RWPE2 (cell line): Measurements from ENCODE around the gene ACSBG1.

ENCODE experiments used
- ATAC-seq: fragments of 200-7000 bp; cut with Tn5 transposase; 3 replicates; pipeline ENCODE4 v1.9.1; 2021; ENCODE audit warnings: low read depth
- DNase-seq: peaks from one replicate; pipeline ENCODE4 v3.0.0-alpha.2; 2020; ENCODE audit warnings: low spot score
- H3K27ac ChIP-seq: fragments of 450-650 bp; 2 replicates; pipeline ENCODE4 v1.5.1; 2017; ENCODE audit warnings: mild to moderate bottlenecking; ENCODE audit not compliant: poor library complexity, severe bottlenecking
- H3K27me3 ChIP-seq: fragments of 250-450 bp; sonication (Bioruptor Pico); 2 replicates; pipeline ENCODE4 v1.5.1; 2021; ENCODE audit warnings: mild to moderate bottlenecking, moderate library complexity; ENCODE audit not compliant: insufficient read depth, poor library complexity, severe bottlenecking
- H3K36me3 ChIP-seq: fragments of 250-450 bp; sonication (Bioruptor Pico); 2 replicates; pipeline ENCODE4 v1.5.1; 2020; ENCODE audit warnings: low read depth, mild to moderate bottlenecking, moderate library complexity
- H3K4me1 ChIP-seq: fragments of 250-450 bp; sonication (Bioruptor Pico); 2 replicates; pipeline ENCODE4 v1.5.1; 2021; ENCODE audit warnings: mild to moderate bottlenecking, moderate library complexity; ENCODE audit not compliant: insufficient read depth, poor library complexity, severe bottlenecking
- H3K4me3 ChIP-seq: fragments of 250-450 bp; sonication (Bioruptor Pico); 2 replicates; pipeline ENCODE4 v1.5.1; 2021; ENCODE audit warnings: mild to moderate bottlenecking, moderate library complexity; ENCODE audit not compliant: severe bottlenecking
- H3K9me3 ChIP-seq: fragments of 250-450 bp; sonication (Bioruptor Pico); 2 replicates; pipeline ENCODE4 v1.5.1; 2021; ENCODE audit warnings: mild to moderate bottlenecking, moderate library complexity; ENCODE audit not compliant: severe bottlenecking
- TF ChIP-seq, protein P1 (sequence below): fragments of 450-650 bp; IDR thresholded peaks from one replicate; pipeline ENCODE4 v1.5.1; 2017; ENCODE audit warnings: mild to moderate bottlenecking, moderate library complexity; ENCODE audit not compliant: poor library complexity, severe bottlenecking

The ACSBG1 gene, protein sequence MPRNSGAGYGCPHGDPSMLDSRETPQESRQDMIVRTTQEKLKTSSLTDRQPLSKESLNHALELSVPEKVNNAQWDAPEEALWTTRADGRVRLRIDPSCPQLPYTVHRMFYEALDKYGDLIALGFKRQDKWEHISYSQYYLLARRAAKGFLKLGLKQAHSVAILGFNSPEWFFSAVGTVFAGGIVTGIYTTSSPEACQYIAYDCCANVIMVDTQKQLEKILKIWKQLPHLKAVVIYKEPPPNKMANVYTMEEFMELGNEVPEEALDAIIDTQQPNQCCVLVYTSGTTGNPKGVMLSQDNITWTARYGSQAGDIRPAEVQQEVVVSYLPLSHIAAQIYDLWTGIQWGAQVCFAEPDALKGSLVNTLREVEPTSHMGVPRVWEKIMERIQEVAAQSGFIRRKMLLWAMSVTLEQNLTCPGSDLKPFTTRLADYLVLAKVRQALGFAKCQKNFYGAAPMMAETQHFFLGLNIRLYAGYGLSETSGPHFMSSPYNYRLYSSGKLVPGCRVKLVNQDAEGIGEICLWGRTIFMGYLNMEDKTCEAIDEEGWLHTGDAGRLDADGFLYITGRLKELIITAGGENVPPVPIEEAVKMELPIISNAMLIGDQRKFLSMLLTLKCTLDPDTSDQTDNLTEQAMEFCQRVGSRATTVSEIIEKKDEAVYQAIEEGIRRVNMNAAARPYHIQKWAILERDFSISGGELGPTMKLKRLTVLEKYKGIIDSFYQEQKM

DNA sequence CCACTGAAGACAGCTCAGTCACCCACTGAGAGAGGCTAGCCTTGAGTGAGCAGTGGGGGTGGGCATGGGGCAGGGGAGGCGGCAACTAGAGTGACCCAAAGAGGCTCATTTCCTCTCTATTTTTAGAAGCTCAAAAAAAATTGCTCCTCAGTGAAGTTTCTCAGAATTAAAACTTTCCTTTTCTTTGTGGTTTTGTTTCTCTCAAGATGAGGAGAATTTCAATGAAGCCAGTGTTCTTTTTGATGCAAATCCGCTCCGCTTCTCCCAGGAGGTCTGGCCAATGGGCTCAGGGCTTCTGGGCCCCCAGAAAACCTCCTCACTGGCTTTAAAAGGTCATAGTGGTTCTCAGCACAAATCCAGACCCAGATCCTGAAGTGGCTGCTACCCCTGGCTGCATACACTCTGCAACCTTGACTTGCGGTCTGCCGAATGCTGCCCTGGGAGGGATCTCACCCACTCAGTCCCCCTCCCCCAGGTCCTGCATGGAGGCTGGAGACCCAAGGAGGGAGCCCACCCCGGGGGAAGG lies at the start of gene ACSBG1:
ACSBG1 (minus strand) TSS at position 51 of the 526 bp plus-strand sequence. CDS start 64 bp downstream, outside the sequence.
- H3K9me3 ChIP-seq, result no peaks in the 10 kb centered on the region
- no peaks in the 10 kb centered on the region for H3K36me3 ChIP-seq
- DNase-seq, result peak; percentile 62
- TF ChIP-seq, protein P1, sequence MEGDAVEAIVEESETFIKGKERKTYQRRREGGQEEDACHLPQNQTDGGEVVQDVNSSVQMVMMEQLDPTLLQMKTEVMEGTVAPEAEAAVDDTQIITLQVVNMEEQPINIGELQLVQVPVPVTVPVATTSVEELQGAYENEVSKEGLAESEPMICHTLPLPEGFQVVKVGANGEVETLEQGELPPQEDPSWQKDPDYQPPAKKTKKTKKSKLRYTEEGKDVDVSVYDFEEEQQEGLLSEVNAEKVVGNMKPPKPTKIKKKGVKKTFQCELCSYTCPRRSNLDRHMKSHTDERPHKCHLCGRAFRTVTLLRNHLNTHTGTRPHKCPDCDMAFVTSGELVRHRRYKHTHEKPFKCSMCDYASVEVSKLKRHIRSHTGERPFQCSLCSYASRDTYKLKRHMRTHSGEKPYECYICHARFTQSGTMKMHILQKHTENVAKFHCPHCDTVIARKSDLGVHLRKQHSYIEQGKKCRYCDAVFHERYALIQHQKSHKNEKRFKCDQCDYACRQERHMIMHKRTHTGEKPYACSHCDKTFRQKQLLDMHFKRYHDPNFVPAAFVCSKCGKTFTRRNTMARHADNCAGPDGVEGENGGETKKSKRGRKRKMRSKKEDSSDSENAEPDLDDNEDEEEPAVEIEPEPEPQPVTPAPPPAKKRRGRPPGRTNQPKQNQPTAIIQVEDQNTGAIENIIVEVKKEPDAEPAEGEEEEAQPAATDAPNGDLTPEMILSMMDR, result no peak
- H3K4me1 ChIP-seq, result no peaks in the 10 kb centered on the region
- no peaks in the 10 kb centered on the region for H3K27me3 ChIP-seq
- no peak within 1 kb of the TSS for H3K27ac ChIP-seq
- no peak for ATAC-seq
- H3K4me3 ChIP-seq, result no peak within 1 kb of the TSS

DNA sequence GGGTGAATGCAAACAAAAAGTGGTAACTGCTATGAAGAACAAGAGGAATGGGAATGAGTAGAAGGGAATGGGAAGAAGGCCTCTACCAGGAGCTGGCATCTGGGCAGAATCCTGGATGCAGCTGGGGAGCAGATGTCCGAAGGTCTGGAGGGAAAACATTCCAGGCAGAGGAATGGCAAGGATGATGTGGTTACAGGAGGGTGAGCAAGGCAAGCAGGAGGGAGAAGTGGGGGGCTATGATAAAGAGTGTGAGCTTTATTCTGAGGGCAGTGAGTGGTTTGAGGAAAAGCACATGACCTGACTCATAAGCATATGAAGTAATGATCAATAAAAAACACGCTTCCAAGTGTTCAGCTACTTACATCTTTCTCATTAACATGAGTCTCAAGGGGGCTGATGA lies 48.0 kb upstream of the ACSBG1 start:
- ATAC-seq (no peak), DNase-seq (no peak)
- Histone ChIP-seq H3K9me3 (no peaks in the 10 kb centered on the region), H3K4me1 (no peaks in the 10 kb centered on the region), H3K27ac (no peak overlapping the region), H3K4me3 (no peak overlapping the region), H3K36me3 (peaks cover 63% of the 10 kb centered on the region), H3K27me3 (no peaks in the 10 kb centered on the region)
- TF ChIP-seq, protein P1, result no peak

DNA sequence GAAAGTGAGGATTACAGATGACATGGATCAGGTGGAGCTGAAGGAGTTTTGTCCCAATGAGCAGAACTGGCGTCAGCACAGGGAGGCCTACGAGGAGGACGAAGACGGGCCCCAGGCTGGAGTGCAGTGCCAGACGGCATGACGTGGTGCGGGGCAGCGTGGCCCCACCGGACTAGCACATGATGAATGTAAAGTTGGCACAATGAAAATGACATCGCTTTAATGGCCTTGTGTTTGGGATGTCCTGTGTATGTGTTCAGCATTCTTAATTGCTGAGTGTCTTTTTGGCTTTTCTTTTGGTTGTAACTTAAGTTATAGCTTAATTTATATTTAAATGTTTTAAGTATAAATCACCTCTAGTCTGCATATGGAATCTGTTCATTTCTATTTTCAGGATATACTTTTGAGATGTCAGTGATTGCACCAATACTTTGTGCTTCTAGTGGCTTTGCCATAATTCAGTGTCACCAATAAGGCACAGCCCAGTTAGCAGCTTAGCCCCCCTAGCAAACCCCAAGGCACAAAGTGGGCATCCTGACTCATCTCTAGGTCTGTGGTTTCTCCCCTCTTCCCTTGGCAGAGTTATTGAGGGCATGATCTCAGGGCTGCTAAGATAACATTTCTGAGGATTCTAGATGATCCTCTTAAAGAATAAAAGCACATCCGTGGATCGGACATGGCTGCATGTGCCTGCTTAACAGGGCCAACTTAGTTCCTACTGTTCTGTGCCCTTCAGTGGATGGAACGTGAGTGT lies 46.1 kb upstream of the ACSBG1 start:
- no peak for ATAC-seq

DNA sequence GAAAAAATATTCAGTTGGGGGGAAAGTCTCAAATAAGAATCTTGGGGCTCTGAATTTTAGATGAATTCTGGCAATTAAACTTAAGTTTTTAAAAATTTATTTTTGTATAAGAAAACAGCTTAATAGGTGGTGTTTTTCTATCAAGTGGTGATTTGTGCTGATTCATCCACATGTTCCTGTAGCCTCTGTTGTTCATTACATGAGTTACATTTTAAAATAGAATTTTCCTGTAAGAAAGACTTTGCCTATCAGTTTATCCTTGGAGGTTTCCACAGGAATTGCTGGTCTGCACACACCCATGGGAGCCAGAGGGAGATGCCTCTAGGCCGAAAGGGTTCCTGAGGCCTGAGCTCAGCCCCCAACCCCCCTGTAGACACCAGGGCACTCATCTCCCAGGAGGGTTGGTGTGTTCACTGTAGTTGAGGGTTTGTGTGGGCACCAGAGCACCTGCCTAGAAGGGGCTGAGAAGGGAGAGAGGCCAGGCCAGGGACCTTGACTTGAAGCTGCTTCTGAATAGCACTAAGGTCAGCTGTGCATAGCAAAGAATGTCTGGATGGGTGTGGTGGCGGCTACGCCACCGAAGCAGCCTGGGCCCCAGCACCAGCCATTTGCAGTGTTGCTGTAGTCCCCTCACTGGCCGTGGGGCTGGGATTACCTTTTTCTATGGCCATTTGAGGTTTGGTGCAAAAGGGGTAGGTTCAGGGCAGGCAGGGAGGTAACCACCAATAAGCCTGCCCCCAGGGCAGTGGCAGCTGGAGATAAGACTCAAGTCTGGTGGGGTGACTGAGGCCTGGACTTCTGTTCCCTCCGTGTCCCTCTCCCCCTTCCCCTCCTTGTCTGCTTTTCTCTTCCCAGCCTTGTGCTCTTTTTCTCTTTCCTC lies 41.9 kb upstream of the ACSBG1 start:
- H3K9me3 ChIP-seq, result no peaks in the 10 kb centered on the region
- DNase-seq (no peak), ATAC-seq (no peak)
- H3K27ac ChIP-seq, result no peak overlapping the region
- H3K4me3 ChIP-seq, result no peak overlapping the region
- no peaks in the 10 kb centered on the region for H3K27me3 ChIP-seq
- TF ChIP-seq, protein P1, result no peak
- H3K36me3 ChIP-seq, result peaks cover 5% of the 10 kb centered on the region; the same call in 1 of the 2 replicates
- H3K4me1 ChIP-seq, result no peaks in the 10 kb centered on the region

More for the DNA sequence above, 46.1 kb upstream of the ACSBG1 start:
- Histone ChIP-seq H3K9me3 (no peaks in the 10 kb centered on the region), H3K4me1 (no peaks in the 10 kb centered on the region), H3K27me3 (no peaks in the 10 kb centered on the region), H3K4me3 (no peak overlapping the region), H3K27ac (no peak overlapping the region), H3K36me3 (peaks cover 45% of the 10 kb centered on the region)
- TF ChIP-seq, protein P1, result no peak
- no peak for DNase-seq
